NCI-H2029 treated with DMSO at 0.1 percent for 48 hours (cell line): ENCODE results near the gene SPRED1.
"Not testable (repeated sequence)": the region's sequence is repeated elsewhere in the genome, so short reads cannot be mapped to it uniquely, and the experiment has no call there.

ENCODE experiments used
- DNase-seq: peaks from one replicate; lab custom pipeline; 2025; lab: John Stamatoyannopoulos, UW

SPRED1 gene

DNA sequence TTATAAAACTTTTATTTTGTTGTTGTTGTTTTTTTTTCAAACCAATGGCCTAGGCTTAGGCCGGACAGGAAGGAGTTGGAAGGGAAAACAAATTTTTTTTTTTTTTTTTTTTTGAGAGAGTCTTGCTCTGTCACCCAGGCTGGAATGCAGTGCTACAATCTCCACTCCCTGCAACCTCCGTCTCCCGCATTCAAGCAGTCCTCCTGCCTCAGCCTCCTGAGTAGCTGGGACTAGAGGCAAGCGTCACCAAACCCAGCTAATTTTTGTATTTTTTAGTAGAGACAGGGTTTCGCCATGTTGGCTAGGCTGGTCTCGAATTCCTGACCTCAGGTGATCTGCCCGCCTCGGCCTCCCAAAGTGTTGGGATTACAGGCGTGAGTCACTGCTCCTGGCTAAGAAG is 15.6 kb upstream of the SPRED1 start:
- DNase-seq: not testable (repeated sequence)

DNA sequence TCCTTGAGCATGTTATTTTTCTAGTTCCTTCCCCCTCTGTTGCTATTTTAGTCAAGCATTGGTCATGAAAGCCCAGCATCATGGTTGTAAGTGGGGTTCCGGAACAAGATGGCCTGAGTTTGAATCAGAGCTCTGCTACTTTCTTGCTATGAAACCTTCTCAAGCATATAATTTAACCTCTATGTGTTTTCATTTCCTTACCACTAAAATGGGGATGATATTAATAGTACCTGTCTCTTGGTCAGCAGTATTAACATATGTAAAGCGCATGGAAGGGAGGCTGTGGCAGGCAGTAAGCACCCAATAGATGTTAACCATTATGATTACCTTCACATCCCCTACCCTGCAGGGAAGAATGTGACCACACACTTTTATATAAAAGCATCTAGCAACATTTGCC is 14.3 kb upstream of the SPRED1 start:
- DNase-seq: no peak

DNA sequence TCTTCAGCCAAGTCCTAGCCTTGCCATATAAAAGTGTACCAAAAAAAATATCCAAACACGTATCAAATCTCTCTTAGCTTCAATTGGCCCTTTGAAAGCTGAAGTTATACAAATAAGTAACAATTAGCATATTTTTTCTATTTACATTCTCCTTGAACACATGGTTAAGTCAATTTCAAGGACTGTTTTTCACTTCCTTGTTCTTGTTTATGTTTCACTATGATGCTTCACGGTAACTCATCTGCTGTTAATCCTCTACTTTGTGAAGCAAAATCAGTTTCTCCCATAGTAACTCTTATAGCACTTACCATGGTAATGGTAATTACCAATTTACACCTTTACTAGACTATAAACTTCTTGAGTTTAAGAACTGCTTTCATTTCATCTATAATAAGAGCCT is 10.6 kb upstream of the SPRED1 start:
- no peak for DNase-seq

DNA sequence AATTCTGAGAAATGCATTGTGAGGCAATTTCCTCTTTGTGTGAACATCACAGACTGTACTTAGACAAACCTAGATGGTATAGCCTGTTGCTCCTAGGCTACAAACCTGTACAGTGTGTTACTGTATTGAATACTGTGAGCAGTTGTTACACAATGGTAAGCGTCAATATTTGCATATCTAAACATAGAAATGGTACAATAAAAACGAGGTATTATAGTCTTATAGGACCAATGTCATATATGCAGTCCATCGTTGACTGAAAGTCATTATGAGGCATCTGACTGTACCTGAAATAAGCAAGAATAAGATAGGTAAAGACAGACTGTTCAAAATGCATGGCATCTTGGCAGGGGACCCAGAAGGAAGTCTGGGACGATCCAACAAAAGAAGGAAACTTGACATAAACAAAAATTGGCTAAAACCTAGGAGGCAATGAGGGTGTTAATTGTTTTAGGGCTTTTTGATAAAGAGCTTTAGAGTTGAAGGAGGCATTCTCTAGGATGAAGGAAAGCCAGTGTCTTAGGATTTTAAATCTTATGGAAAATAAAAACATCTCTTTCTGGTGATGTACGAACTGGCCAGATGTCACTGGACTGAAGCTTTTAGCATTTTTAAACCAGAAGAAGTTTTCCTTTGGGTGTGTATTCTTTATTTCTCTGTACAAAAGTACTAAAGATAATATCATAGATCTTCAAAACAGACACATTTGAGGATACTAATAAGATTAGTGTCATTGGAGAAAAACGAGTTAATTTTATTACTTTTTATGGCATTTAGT is 9.2 kb upstream of the SPRED1 start:
- DNase-seq: no peak

DNA sequence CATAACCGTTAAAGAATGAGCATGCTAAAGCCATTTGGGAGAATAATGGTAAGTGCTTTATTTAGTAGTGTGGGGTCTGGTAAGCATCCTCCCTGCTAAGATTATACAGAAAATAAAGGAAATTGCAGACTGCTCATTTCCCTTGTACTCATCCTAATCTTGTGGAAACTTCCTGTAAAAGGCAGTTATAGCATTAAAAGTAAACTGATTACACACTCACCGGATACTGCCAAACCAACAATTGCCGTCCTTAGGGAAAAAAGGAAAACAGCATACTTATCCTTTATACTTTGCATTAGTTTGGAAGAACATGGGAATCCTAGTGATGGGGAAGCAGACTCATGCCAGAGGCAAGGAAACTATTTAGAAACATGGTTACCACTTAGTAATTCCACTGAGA is 5.3 kb upstream of the SPRED1 start:
- DNase-seq: no peak

DNA sequence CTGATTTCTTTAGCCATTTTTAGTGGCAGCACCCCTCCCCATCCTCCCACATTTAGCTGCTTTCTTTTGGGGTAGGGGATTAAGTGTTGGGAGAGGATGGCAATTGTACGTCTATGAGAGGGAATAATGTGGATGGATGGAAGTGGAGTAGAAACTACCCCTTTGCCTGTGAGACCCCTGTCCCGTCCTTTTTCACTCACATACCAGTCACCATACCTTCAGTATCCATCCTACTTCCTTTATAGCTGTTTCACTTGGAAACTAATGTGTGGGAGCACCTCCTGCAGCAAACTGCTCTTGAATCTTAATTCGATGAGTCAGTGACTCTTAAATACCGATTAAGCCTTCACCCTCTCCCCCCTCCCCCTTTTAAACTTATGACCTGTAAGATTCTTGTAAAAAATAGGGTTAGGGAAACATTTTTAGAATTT is 730 bp downstream of the SPRED1 start:
- no peak for DNase-seq

DNA sequence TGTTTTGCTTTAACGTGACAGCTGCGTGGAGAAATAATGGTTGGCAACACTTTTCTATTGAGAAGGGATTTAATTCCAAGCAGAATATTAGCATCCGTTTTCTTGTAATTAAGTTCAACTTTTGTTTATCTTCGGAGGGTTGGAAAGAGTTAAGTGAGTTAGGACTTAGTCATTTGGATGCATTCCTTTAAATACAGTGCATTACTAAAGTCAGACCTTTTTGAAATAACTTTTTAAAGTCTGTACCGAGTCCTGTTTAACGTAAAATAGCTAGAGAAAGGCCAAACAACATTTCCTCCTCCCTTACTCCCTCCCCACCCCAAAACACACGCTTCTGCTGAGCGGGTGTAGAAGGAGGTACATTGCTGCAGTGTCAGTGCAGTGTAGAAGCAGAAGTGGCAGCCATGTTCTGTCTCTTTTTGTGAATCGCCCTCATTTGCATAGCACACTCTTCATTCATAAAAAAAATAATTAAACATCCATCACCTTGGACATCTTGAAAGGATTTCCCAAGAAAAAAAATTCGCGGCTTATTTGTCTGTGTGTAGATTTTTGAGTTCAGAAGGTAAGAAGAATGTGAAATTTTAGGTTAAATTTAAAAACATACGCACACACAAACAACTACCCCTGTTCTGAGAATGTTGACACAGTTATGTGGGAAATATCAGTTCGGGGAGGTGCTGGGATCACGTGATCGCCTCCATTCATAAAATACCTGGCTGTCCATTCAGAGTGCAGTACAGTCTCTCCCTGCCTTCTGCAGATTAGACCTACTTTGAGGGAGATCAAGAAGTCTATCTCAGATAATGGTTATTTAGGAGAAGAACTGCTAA is 1.6 kb downstream of the SPRED1 start:
- no peak for DNase-seq

DNA sequence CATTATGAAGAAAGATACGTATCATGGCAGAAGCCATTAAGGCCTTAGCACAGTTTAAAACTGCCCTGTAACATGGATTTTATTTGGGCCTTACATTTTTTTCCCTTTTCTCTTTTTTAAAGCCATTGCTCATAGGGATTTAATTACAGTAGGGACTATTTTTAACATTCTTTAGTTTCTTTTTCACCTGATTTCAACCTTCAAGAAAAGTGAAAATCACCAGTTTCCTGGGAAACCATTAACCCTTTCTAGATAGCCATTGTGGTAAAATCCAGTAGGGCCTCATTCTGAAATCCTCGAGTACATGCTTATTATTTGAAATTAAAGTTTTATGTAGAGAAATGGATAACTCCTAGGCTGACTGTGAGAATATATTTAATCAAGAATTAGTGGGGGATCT is 3.1 kb downstream of the SPRED1 start:
- no peak for DNase-seq

DNA sequence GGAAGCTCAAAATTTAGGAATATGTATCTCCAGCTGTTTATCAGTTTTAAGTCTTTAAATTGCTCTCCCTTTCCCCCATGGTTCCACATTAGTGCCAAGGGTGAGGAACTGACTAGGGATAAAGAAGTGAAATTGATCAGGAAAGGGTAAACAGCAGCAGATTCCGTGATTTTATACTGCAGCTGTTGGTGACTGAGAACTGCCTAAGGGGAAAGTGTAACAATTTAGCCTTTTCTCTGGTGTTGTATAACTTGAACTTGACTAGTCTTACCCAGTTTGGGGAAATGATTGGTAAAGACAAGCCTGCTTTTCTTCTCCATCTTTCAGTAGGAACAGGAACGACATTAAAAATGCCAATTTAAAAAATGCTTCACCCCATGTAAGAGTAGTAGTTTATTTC is 5.0 kb downstream of the SPRED1 start:
- DNase-seq: no peak

DNA sequence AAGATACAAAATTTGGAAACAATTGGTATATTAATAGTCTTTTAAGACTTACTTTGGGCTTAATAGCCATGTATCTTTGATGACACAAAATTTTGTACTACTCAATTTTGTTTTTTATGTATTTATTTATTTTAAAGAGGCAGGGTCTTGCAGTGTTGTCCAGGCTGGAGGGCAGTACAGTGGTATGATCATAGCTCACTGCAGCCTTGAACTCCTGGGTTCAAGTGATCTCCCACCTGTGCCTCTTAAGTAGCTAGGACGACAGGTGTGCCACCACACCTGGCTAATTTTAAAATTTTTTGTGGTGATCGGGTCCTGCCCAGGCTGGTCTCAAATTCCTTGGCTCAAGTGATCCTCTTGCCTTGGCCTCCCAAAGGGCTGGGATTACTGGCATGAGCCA is 6.5 kb downstream of the SPRED1 start:
- DNase-seq: no peak

DNA sequence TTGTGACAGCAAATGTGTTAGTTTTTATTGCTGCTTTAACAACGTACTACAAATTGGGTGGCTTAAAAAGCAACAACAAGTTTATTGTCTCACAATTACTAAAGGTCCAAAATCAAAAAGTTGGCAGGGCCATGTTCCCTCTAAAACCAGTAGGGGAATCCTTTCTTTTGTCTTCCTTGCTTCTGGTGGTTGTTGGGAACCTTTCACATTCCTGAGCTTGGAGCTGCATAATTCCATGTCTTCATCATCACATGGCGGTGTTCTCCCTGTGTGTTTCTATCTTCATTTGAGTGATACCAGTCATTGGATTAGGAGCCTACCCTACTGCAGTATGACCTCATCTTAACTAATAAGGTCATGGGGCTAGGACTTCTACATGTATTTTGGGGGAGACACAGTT is 7.4 kb downstream of the SPRED1 start:
- DNase-seq: no peak

DNA sequence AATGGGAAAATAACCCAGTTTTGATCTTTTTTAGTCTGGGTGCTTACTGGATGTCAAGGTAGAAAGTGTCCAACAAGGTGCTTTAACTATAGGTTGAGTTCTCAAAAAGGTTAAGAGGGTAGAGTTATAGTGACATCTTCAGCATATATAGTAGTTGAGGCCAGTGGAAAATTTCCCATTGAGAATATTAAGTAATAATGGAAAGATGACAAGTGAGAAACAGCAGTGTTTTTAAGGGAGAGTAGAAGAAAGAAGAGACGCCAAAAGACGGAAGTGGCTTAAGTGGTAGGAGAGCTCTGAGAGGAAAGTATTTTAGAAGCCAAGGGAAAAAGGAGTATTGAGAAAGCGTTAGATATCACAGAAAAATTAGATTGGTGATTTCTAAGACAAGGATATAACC is 10.6 kb downstream of the SPRED1 start:
- no peak for DNase-seq

DNA sequence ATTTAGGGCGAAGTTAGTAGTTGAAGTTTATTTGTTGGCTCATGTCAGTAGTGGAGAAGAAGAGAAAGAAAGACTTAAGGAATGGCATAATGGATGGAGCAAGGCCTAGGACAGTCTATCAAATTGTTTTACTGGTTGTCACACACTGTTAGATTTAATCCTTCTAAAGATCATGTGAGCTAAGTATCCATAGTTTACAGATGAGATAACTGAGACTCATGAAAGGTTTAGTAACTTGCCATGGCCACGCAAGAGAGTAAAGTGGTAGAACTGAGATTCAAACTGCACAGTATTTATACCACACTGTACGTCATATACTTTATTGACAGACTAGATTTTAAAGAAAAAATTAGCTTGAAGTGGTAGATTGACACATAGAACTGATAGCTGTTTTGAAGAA is 11.4 kb downstream of the SPRED1 start:
- no peak for DNase-seq

DNA sequence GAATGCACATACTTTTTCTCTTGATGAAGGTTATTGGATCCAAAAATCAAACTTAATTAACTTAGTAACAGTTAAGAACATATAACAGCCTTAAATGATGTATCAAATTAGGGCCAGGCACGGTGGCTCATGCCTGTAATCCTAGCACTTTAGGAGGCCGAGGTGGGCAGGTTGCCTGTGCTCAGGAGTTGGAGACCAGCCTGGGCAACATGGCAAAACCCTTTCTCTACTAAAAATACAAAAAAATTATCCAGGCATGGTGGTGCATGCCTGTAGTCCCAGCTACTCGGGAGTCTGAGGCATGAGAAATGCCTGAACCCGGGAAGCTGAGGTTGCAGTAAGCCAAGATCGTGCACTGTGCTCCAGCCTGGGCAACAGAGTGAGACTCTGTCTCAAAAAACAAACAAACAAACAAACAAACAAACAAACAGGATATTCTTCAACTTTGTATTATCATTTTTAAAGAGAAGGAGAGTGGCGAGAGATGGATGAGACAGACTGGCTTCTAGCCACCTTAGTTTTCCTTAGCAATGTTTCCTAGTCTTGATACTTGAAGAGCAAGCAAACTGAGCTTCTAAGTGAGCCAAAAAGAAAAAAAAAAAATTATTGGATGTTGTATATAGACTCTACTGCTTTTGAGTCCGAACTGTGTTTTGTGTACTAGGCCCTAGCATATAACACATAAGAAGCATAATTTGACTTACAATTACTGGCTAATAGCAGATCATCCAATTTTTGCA is 13.8 kb downstream of the SPRED1 start:
- no peak for DNase-seq

DNA sequence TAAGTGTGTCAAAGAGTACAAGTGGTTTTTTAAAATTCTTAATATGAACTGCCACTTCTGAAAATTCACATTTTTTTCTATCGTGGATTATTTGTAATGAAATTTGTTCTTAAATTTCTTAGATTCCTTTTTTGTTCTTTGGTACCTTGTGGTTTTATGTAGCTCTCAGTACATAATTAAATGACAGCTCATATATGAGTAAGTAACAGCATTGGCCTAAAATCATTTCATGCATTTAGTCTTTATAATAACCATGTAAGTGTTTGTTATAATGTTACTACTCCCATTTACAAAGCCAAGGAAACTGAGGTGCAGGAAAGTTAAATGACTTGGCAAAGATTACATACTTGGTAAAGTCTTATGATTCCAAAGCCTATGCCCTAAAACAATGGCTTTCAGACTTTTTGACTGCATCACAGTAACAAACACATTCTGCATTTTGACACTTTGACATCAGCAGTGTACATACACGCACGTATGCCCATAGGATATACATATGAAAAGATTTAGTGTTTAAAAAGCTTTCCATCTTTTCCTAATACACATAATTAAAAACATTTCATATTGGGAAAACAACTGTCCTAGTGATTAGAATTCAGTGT is 14.9 kb downstream of the SPRED1 start:
- DNase-seq: no peak

DNA sequence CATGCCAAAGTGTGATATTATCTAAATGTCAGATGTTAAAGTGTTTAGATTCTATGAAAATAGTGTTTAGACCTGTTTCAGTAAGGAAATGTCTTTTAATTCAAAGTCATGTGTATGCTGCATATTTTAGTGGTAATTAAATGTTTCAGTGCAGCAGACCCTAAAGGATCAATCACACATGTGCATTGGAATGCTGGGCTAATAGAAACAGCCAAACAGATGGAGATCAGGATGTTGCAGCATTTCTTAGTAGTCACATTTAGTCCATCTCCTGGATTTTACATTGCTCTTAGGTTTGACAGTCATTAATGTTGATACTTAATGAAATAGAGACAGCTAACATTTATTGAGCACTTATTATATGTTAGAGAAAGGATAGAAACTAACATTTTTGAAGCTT is 18.5 kb downstream of the SPRED1 start:
- no peak for DNase-seq

DNA sequence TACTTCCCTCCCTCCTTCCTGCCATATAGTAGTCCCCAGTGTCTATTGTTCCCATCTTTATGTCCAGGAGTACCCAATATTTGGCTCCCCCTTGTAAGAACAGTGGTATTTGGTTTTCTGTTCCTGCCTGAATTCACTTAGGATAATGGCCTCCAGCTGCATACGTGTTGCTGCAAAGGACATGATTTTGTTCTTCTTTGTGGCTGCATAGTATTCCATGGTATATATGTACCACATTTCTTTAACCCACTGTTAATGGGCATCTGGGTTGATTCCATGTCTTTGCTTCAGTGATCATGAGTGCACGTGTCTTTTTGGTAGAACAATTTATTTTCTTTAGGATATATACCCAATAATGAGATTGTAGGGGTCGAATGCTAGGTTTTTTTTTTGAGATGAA is 19.3 kb downstream of the SPRED1 start:
- no peak for DNase-seq

DNA sequence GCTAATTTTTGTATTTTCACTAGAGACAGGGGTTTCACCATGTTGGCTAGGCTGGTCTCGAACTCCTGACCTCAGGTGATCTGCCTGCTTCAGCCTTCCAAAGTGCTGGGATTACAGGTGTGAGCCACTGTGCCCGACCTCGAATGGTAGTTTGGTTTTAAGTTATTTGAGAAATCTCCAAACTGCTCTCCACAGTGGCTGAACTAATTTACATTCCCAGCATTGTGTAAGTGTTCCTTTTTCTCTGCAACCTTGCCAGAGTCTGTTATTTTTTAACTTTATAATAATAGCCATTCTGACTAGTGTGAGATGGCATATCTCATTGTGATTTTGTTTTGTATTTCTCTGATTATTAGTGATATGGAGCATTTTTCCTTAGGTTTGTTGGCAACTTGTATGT is 19.8 kb downstream of the SPRED1 start:
- not testable (repeated sequence) for DNase-seq

DNA sequence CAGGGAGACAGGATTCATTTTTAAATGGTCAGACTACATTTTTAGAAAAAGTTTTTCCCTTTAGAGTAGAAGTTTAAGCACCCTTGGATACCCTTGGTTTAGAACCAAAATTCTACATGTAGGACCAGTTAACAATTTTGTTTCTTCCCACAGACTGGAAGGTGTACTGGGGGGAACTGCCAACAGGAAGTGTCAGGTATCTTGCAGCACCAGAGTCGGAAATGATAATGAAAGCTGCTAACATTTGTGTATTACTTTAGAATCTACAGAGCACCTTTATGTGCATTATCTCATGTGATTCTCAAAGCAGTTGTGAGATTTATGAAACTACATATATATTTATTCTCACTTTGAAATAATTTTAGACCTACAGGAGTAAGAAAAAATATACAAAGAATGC is 21.5 kb downstream of the SPRED1 start:
- DNase-seq: no peak

DNA sequence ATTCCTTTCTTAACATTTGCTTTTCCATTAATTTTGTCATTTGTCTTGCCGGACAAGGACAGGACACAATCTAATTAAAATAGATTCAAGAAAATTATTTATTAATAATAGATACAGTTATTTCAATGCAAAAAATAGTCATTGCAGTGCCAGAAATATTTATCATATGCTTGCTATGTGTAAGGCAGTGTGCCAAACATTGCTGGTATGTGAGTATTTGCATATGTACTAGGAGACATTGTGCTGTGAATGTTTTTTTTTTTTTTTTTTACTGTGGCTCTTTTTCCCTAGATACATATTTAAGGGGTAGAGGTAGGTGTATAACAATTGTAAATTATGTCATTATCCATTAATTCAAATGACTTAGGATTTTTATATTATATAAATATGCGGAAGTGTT is 23.3 kb downstream of the SPRED1 start:
- DNase-seq: no peak

DNA sequence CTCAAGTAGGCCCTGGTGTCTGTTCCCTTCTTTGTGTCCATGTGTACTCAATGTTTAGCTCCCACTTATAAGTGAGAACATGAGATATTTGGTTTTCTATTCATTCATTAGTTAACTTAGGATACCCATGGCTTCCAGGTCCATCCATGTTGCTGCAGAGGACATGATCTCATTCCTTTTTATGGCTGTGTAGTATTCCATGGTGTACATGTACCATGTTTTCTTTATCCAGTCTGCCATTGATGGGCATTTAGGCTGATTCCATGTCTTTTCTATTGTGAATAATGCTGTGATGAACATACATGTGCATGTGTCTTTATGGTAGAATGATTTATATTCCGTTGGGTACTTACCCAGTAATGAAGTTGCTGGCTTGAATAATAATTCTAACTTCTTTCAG is 24.6 kb downstream of the SPRED1 start:
- not testable (repeated sequence) for DNase-seq

DNA sequence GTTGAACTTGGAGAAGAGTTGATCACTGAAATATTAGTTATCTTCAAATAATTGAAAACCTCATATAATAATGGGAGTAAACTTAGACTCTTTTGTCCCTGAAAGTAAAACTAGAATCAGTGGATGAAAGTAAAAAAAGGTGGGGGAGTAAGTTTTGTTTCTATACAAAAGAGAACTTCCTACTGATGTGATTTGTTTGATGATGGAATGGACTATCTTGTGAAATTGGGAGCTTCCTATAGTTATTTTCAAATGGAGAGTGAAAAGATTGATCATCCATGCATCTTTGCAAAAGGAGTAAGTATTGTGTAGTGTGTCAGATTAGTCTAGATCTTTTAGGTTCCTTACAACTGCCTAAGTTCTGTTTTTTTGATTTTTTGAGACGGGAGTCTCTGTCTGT is 28.4 kb downstream of the SPRED1 start:
- DNase-seq: no peak
